GM06990 (cell line): ENCODE results near the gene FAM43B.

Source experiments
- DNase-seq: peaks from one replicate; pipeline ENCODE4 v3.0.0-alpha.2; 2011; ENCODE audit not compliant: insufficient read length; ENCODE audit errors: extremely low read depth
- H3K27me3 ChIP-seq: replicated peaks from 2 replicates; pipeline ENCODE4 v1.6.0; 2011; ENCODE audit warnings: low read length; ENCODE audit not compliant: control insufficient read depth, insufficient read depth
- H3K36me3 ChIP-seq: 2 replicates; pipeline ENCODE4 v1.5.1; 2011; ENCODE audit warnings: low read length; ENCODE audit not compliant: control insufficient read depth, insufficient read depth
- H3K4me3 ChIP-seq: replicated peaks from 2 replicates; pipeline ENCODE4 v1.5.1; 2011; ENCODE audit warnings: low read depth, mild to moderate bottlenecking, control low read depth, low read length
- TF ChIP-seq, protein P1 (sequence below): IDR thresholded peaks from 2 replicates; pipeline ENCODE4 v1.5.1; 2011; ENCODE audit warnings: low read length, control low read depth, mild to moderate bottlenecking, inconsistent platforms; ENCODE audit not compliant: insufficient read depth, poor library complexity, severe bottlenecking

The FAM43B gene

DNA sequence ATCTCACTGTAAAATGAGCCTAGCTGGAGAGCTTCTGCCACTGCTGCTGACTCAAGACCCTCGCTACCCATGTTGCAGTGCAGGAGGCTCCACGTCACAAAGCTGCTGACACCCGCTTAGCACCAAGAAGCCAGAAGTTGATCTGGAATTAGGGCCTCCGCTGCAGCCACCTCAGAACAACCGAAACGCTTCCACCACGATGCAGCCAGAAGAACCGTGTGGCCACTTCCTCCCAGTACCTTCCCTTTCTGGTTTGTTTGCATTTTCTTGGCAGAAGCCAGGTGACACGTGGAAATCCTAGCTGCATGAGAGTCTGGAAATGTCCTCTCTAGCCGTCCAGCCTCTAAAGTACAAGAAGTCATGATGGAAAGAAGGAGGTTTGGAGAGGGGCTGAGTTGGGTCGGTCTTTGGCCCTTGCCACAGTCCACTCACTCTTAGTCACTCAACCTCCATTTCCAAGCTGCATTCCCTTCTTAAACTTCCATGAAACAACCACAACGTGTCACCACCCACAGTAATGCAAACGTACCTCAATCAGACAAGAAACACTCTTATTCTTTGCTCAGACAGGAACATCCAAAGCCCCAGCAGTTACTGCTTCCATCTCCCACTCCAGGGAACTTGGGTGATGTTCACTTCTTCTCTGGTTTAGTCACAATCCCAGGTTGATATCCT is 26.5 kb downstream of the FAM43B start:
- no peak for DNase-seq
- H3K4me3 ChIP-seq = no peak overlapping the region
- TF ChIP-seq, protein P1, sequence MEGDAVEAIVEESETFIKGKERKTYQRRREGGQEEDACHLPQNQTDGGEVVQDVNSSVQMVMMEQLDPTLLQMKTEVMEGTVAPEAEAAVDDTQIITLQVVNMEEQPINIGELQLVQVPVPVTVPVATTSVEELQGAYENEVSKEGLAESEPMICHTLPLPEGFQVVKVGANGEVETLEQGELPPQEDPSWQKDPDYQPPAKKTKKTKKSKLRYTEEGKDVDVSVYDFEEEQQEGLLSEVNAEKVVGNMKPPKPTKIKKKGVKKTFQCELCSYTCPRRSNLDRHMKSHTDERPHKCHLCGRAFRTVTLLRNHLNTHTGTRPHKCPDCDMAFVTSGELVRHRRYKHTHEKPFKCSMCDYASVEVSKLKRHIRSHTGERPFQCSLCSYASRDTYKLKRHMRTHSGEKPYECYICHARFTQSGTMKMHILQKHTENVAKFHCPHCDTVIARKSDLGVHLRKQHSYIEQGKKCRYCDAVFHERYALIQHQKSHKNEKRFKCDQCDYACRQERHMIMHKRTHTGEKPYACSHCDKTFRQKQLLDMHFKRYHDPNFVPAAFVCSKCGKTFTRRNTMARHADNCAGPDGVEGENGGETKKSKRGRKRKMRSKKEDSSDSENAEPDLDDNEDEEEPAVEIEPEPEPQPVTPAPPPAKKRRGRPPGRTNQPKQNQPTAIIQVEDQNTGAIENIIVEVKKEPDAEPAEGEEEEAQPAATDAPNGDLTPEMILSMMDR = no peak
- no peaks in the 10 kb centered on the region for H3K27me3 ChIP-seq
- H3K36me3 ChIP-seq = no peaks in the 10 kb centered on the region

DNA sequence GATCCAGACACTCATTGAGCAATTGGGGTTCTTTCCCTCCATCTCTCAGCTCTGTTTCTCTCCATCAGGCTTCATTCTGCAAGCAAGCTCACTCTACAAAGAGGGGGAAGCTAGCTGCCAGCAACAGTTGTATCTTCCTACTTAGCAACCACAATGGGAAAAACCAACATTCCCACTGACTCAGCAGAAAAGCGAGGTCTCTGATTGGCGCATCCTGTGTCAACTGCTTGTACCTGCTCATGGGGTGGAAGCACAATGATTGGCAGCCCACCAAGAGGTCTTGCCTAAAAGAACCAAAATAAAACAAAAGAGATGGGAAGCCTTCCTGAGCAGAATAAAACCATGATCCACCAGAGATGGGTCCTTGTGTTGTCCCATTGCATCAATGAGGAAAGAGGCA is 32.5 kb downstream of the FAM43B start:
- no peak for DNase-seq

DNA sequence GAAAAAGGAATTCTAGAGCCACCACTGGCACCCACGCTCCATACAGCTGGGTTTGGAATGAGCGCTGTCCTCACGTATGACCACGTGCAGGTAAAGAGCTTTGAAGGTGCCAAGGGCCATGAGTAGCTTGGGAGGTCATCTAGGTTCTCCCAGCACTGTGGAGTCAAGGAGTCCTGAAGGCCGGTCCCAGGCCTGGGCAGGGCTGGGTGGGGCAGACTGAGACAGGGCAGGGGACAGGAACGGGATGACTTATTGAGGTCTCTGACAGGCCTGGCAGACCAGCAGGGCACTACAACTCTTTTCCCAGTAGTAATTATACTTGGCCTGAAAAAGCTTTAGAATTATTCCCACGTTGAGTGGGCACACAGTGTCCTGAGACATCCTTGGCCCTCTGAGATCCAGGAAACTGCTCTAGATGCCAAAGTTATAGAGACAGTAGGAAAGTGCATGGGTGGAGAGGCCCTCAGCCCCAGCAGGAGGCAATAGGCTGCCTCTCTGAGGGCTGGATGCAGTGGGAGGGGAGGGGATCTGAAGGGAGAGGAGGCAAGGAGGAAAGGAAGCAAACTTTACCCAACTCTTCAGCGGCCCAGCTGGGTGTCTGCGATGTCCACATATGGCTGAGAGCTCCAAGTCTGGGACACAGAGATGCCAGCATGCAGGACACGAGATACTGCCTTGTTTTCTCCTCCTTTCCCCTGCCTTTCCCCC is 34.7 kb downstream of the FAM43B start:
- Histone ChIP-seq H3K36me3 (no peaks in the 10 kb centered on the region), H3K27me3 (peaks cover 1% of the 10 kb centered on the region), H3K4me3 (no peak overlapping the region)
- TF ChIP-seq, protein P1 = no peak
- DNase-seq = no peak

More for the DNA sequence above, 32.5 kb downstream of the FAM43B start:
- TF ChIP-seq, protein P1 = no peak
- no peak overlapping the region for H3K4me3 ChIP-seq
- no peaks in the 10 kb centered on the region for H3K36me3 ChIP-seq
- H3K27me3 ChIP-seq = 0 out of 2 replicates have a peak, but pooled peaks cover 1% of the 10 kb centered on the region

DNA sequence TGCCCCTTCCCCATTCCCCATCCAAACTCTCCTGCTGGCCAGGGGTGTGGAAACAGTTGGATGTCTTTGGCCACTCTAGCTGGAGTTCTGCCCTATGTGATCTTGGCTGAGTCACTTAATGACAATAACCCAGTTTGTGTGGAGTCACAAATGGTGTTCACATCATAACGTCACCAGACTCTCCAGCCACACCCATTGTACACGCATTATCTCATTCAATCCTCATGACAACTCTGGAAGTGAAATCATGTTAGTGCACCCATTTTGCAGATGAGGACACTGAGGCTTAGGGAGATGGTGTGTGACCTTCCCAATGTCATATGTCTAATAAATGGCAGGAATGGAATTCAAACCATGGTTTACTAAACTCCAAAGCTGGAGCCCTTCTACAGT is 35.3 kb downstream of the FAM43B start:
- DNase-seq = no peak
- no peaks in the 10 kb centered on the region for H3K36me3 ChIP-seq
- H3K4me3 ChIP-seq = no peak overlapping the region
- TF ChIP-seq, protein P1 = no peak
- H3K27me3 ChIP-seq = peaks cover 1% of the 10 kb centered on the region

DNA sequence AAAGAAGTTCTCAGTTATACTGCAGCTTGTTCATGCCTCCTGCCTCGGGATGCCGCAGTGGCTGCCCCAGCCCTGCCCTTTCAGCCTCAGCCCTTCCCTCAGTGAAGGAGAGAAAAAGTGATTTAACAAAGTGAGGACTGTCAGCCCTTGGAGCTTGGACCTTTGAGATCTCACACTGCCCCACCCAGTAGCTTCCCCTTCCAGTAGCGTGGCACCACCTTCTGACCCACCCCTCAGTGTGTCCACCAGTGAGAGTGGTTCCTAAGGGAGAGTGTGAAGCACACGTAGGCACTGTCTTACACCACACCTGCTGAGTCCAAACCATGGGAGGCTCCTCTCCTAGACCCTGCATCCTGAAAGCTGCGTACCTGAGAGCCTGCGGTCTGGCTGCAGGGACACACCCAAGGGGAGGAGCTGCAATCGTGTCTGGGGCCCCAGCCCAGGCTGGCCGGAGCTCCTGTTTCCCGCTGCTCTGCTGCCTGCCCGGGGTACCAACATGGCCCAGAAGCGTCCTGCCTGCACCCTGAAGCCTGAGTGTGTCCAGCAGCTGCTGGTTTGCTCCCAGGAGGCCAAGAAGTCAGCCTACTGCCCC is 36.4 kb downstream of the FAM43B start, which contains the start of gene CDA:
CDA (plus strand) TSS at position 464 of the 592 bp plus-strand sequence; CDS start at position 497, 33 bp downstream.
- DNase-seq = no peak
- Histone ChIP-seq H3K27me3 (peaks cover 3% of the 10 kb centered on the region), H3K4me3 (no peak within 1 kb of the TSS), H3K36me3 (no peaks in the 10 kb centered on the region)
- TF ChIP-seq, protein P1 = no peak
